Pancreas (tissue), 10 donors: ENCODE results near the gene SLC8A1. TPM values are rescaled to one million over a fixed set of nuclear protein-coding genes. Genes with fewer than 3 reads are reported as not detected.

Source experiments
- ATAC-seq, 4 donors: fragments of 200-7000 bp; cut with Tn5 transposase; one replicate each; pipeline versions ENCODE4 v1.8.0 to v1.9.1; 2020; ENCODE audit warnings: mild to moderate bottlenecking in 4 of 4, moderate library complexity in 4 of 4
- DNase-seq, 6 donors: peaks; one replicate each; pipeline ENCODE4 v3.0.0-alpha.2; 2020
- FAIRE-seq: peaks from 2 replicates; lab custom pipeline; 2012; peaks lifted over from hg19 to GRCh38; lab: Jason Lieb, UNC
- H3K27ac ChIP-seq, 4 donors: fragments of 200-600 bp; sonication (generic); 1 replicate in 3 of 4; 2 replicates in 1 of 4; pipeline versions ENCODE4 v1.5.0 to v1.8.0; 2020
- H3K27me3 ChIP-seq, 4 donors: fragments of 200-600 bp; one replicate each; pipeline ENCODE4 v1.8.0; 2021
- H3K36me3 ChIP-seq, 3 donors: fragments of 200-600 bp; sonication (generic) in 1 of 3; one replicate each; pipeline versions ENCODE4 v1.5.0 to v1.8.0; 2020 to 2021
- H3K4me1 ChIP-seq, 3 donors: fragments of 200-600 bp; one replicate each; pipeline ENCODE4 v1.8.0; 2021
- H3K4me3 ChIP-seq, 4 donors: fragments of 200-600 bp; sonication (generic) in 2 of 4; one replicate each; pipeline versions ENCODE4 v1.5.0 to v1.8.0; 2020 to 2021
- H3K9me3 ChIP-seq, 4 donors: fragments of 200-600 bp; one replicate each; pipeline ENCODE4 v1.8.0; 2021
- CTCF ChIP-seq, 4 donors: fragments of 200-600 bp; sonication (generic) in 3 of 4; IDR thresholded peaks; one replicate each; pipeline versions ENCODE4 v1.5.0 to v1.8.0; 2021; ENCODE audit warnings: antibody characterized with exemption in 4 of 4
- WGBS, 2 donors: extraction: QIAGEN DNeasy Blood & Tissue Kit; methylation state at CpG; one replicate each; pipeline ENCODE4 v1.1.7; 2013; 5-methylcytosine and 5-hydroxymethylcytosine counted together
- intact Hi-C, 3 donors: fragments of 100-400 bp; cut with DNase I; formaldehyde crosslinking; loops; one replicate each; pipeline versions ENCODE4 v1.11.1 to v1.14.2; 2022
- polyA plus RNA-seq, 2 donors: library from polyadenylated mRNA; stranded (reverse); fragments of 200-250 nt; gene quantifications; one replicate each; pipeline ENCODE4 v1.2.3, GENCODE V29; 2013
- total RNA-seq, 6 donors: library from RNA; stranded (reverse); fragmentation: NEBNext Ultra II Directional in 4 of 6; extraction: Animal tissue kit (Norgen Biotek cat#: 25700) in 4 of 6; gene quantifications; one replicate each; pipeline versions ENCODE4 v1.2.1 to v1.2.4, GENCODE V29; 2021 to 2023
- donor health status: healthy with polysubstance abuse.
- donor health status: DM: no; HTN: no; CAD: no; lungs with moderate emphysema.
- donor health status: DM: no; HTN: no; CAD: no.
- donor health status: control.
- donor health status: control.
- donor health status: Bipolar disorder and iron deficiency.
- donor health status: DM: yes; HTN: yes; CAD: no.
- donor health status: DM: no; HTN: no; CAD: no.
- donor health status: DM: no; HTN: no; CAD: no.
- donor health status: DM: yes; HTN: yes; CAD: no.

The SLC8A1 gene
- total and polyA plus RNA-seq, 8 donors = 0.19 to 12.4 (median 2.3) TPM

- intact Hi-C loops = no loop called here
- WGBS, 2 donors = 45 to 50% methylated on average over 4 of the region's 4 CpGs
- H3K9me3 ChIP-seq = no peaks in the 10 kb centered on the region
- no peaks in the 10 kb centered on the region for H3K36me3 ChIP-seq
- ATAC-seq = no peak
- no peak overlapping the region for H3K4me3 ChIP-seq
- no peaks in the 10 kb centered on the region for H3K27me3 ChIP-seq
- no peak for FAIRE-seq
- no peak overlapping the region for H3K27ac ChIP-seq
- no peak for DNase-seq
- TF ChIP-seq CTCF (IDR thresholded peaks at IDR 0.05) = no peak
- no peaks in the 10 kb centered on the region for H3K4me1 ChIP-seq
Observed at GRCh38 chr2:40303746-40304145, 148.1 kb downstream of the SLC8A1 start.

GRCh38 chr2:40302751-40303325 is 149.1 kb downstream of the SLC8A1 start:
- no peaks in the 10 kb centered on the region for H3K4me1 ChIP-seq
- no peak for DNase-seq
- intact Hi-C loops = no loop called here
- TF ChIP-seq CTCF (IDR thresholded peaks at IDR 0.05) = no peak
- FAIRE-seq = no peak
- no peaks in the 10 kb centered on the region for H3K27me3 ChIP-seq
- WGBS, 2 donors = 82 to 87% methylated on average over 2 of the region's 2 CpGs
- no peaks in the 10 kb centered on the region for H3K36me3 ChIP-seq
- no peak for ATAC-seq
- H3K9me3 ChIP-seq = no peaks in the 10 kb centered on the region
- H3K4me3 ChIP-seq = no peak overlapping the region
- no peak overlapping the region for H3K27ac ChIP-seq

GRCh38 chr2:40300391-40300790 is 151.5 kb downstream of the SLC8A1 start:
- no peaks in the 10 kb centered on the region for H3K9me3 ChIP-seq
- no peaks in the 10 kb centered on the region for H3K27me3 ChIP-seq
- ATAC-seq = no peak
- no peak for DNase-seq
- no peak overlapping the region for H3K27ac ChIP-seq
- no peaks in the 10 kb centered on the region for H3K4me1 ChIP-seq
- H3K4me3 ChIP-seq = no peak overlapping the region
- no peak for TF ChIP-seq CTCF (IDR thresholded peaks at IDR 0.05)
- FAIRE-seq = no peak
- intact Hi-C loops = no loop called here
- WGBS, 2 donors = 77 to 86% methylated on average over 6 of the region's 6 CpGs
- no peaks in the 10 kb centered on the region for H3K36me3 ChIP-seq

GRCh38 chr2:40299781-40300180 is 152.1 kb downstream of the SLC8A1 start:
- FAIRE-seq = no peak

More at GRCh38 chr2:40299781-40300180, 152.1 kb downstream of the SLC8A1 start:
- intact Hi-C loops = no loop called here
- ATAC-seq (no peak), DNase-seq (no peak)
- H3K27ac ChIP-seq = no peak overlapping the region
- H3K27me3 ChIP-seq = no peaks in the 10 kb centered on the region
- TF ChIP-seq CTCF (IDR thresholded peaks at IDR 0.05) = no peak
- H3K4me3 ChIP-seq = no peak overlapping the region
- H3K4me1 ChIP-seq = no peaks in the 10 kb centered on the region
- H3K9me3 ChIP-seq = no peaks in the 10 kb centered on the region
- H3K36me3 ChIP-seq = no peaks in the 10 kb centered on the region
- WGBS, 2 donors = 73 to 82% methylated on average over 2 of the region's 2 CpGs
